IPS-15b (cell line): ENCODE measurements around the gene GJB5.

Source experiments
- H3K27me3 ChIP-seq: one replicate; pipeline ENCODE4 v1.6.1; 2013; ENCODE audit warnings: low read length; ENCODE audit not compliant: control insufficient read depth, insufficient read depth
- H3K36me3 ChIP-seq: one replicate; pipeline ENCODE4 v1.6.1; 2013; ENCODE audit warnings: low read length; ENCODE audit not compliant: control insufficient read depth, insufficient read depth
- H3K4me1 ChIP-seq: one replicate; pipeline ENCODE4 v1.6.1; 2013; ENCODE audit warnings: mild to moderate bottlenecking, low read length; ENCODE audit not compliant: control insufficient read depth, insufficient read depth
- H3K4me3 ChIP-seq: one replicate; pipeline ENCODE4 v1.5.1; 2013; ENCODE audit warnings: low read depth, low read length
- H3K9ac ChIP-seq: one replicate; pipeline ENCODE4 v1.6.1; 2013; ENCODE audit warnings: low read depth, mild to moderate bottlenecking, low read length
- H3K9me3 ChIP-seq: one replicate; pipeline ENCODE4 v1.6.1; 2013; ENCODE audit warnings: mild to moderate bottlenecking, low read length; ENCODE audit not compliant: control insufficient read depth, insufficient read depth

GJB5 gene

GRCh38 chr1:34754964-34755637, at the start of gene GJB5:
Gene GJB5 (plus strand): TSS chr1:34755047. CDS start chr1:34757331, 2,284 bp downstream.
- Histone ChIP-seq H3K4me3 (no peak within 1 kb of the TSS), H3K27me3 (no peaks in the 10 kb centered on the region), H3K36me3 (no peaks in the 10 kb centered on the region), H3K9me3 (no peaks in the 10 kb centered on the region), H3K4me1 (peaks cover 14% of the 10 kb centered on the region), H3K9ac (no peak within 1 kb of the TSS)

GRCh38 chr1:34705077-34705476, 49.8 kb upstream of the GJB5 start:
- no peaks in the 10 kb centered on the region for H3K9me3 ChIP-seq
- H3K9ac ChIP-seq, result no peak overlapping the region
- no peaks in the 10 kb centered on the region for H3K4me1 ChIP-seq
- no peak overlapping the region for H3K4me3 ChIP-seq
- no peaks in the 10 kb centered on the region for H3K36me3 ChIP-seq
- H3K27me3 ChIP-seq, result no peaks in the 10 kb centered on the region

GRCh38 chr1:34708106-34708505, 46.7 kb upstream of the GJB5 start:
- Histone ChIP-seq H3K9me3 (no peaks in the 10 kb centered on the region), H3K9ac (no peak overlapping the region), H3K4me3 (no peak overlapping the region), H3K36me3 (no peaks in the 10 kb centered on the region), H3K4me1 (no peaks in the 10 kb centered on the region), H3K27me3 (no peaks in the 10 kb centered on the region)

- no peaks in the 10 kb centered on the region for H3K27me3 ChIP-seq
- H3K4me1 ChIP-seq, result no peaks in the 10 kb centered on the region
- H3K4me3 ChIP-seq, result no peak overlapping the region
- H3K9me3 ChIP-seq, result no peaks in the 10 kb centered on the region
- H3K9ac ChIP-seq, result no peak overlapping the region
- no peaks in the 10 kb centered on the region for H3K36me3 ChIP-seq
These were observed 45.3 kb upstream of the GJB5 start for GRCh38 chr1:34709547-34709946.

- no peaks in the 10 kb centered on the region for H3K9me3 ChIP-seq
- H3K4me3 ChIP-seq, result no peak overlapping the region
- no peaks in the 10 kb centered on the region for H3K27me3 ChIP-seq
- H3K9ac ChIP-seq, result no peak overlapping the region
- H3K36me3 ChIP-seq, result no peaks in the 10 kb centered on the region
- no peaks in the 10 kb centered on the region for H3K4me1 ChIP-seq
These were observed 44.0 kb upstream of the GJB5 start for GRCh38 chr1:34710812-34711211.

GRCh38 chr1:34711485-34711884, 43.4 kb upstream of the GJB5 start:
- no peaks in the 10 kb centered on the region for H3K4me1 ChIP-seq
- H3K4me3 ChIP-seq, result no peak overlapping the region
- no peaks in the 10 kb centered on the region for H3K36me3 ChIP-seq
- no peak overlapping the region for H3K9ac ChIP-seq
- no peaks in the 10 kb centered on the region for H3K9me3 ChIP-seq
- H3K27me3 ChIP-seq, result no peaks in the 10 kb centered on the region

GRCh38 chr1:34712007-34712688, 42.7 kb upstream of the GJB5 start:
- Histone ChIP-seq H3K9me3 (no peaks in the 10 kb centered on the region), H3K9ac (no peak overlapping the region), H3K4me3 (no peak overlapping the region), H3K36me3 (no peaks in the 10 kb centered on the region), H3K27me3 (no peaks in the 10 kb centered on the region), H3K4me1 (no peaks in the 10 kb centered on the region)

GRCh38 chr1:34713443-34713842, 41.4 kb upstream of the GJB5 start:
- no peaks in the 10 kb centered on the region for H3K9me3 ChIP-seq
- H3K36me3 ChIP-seq, result no peaks in the 10 kb centered on the region
- no peaks in the 10 kb centered on the region for H3K27me3 ChIP-seq
- H3K4me1 ChIP-seq, result no peaks in the 10 kb centered on the region
- no peak overlapping the region for H3K4me3 ChIP-seq
- no peak overlapping the region for H3K9ac ChIP-seq

GRCh38 chr1:34714386-34714785, 40.5 kb upstream of the GJB5 start:
- H3K27me3 ChIP-seq, result no peaks in the 10 kb centered on the region

GRCh38 chr1:34715139-34715538, 39.7 kb upstream of the GJB5 start:
- H3K4me1 ChIP-seq, result no peaks in the 10 kb centered on the region
- no peaks in the 10 kb centered on the region for H3K9me3 ChIP-seq
- H3K27me3 ChIP-seq, result peaks cover 3% of the 10 kb centered on the region
- no peak overlapping the region for H3K4me3 ChIP-seq
- no peak overlapping the region for H3K9ac ChIP-seq
- no peaks in the 10 kb centered on the region for H3K36me3 ChIP-seq

More at GRCh38 chr1:34714386-34714785, 40.5 kb upstream of the GJB5 start:
- Histone ChIP-seq H3K9ac (no peak overlapping the region), H3K36me3 (no peaks in the 10 kb centered on the region), H3K4me1 (no peaks in the 10 kb centered on the region), H3K9me3 (no peaks in the 10 kb centered on the region), H3K4me3 (no peak overlapping the region)

GRCh38 chr1:34721241-34721640, 33.6 kb upstream of the GJB5 start:
- H3K27me3 ChIP-seq, result peaks cover 3% of the 10 kb centered on the region
- no peak overlapping the region for H3K4me3 ChIP-seq
- H3K4me1 ChIP-seq, result no peaks in the 10 kb centered on the region
- H3K9ac ChIP-seq, result no peak overlapping the region
- no peaks in the 10 kb centered on the region for H3K9me3 ChIP-seq
- H3K36me3 ChIP-seq, result no peaks in the 10 kb centered on the region

- H3K9ac ChIP-seq, result no peak overlapping the region
- H3K36me3 ChIP-seq, result no peaks in the 10 kb centered on the region
- no peaks in the 10 kb centered on the region for H3K9me3 ChIP-seq
- no peak overlapping the region for H3K4me3 ChIP-seq
- H3K4me1 ChIP-seq, result no peaks in the 10 kb centered on the region
- peaks cover 3% of the 10 kb centered on the region for H3K27me3 ChIP-seq
These were observed 33.0 kb upstream of the GJB5 start for GRCh38 chr1:34721646-34722355.
